ENCODE data around the gene MPP2.
"Not testable (repeated sequence)": the region's sequence is repeated elsewhere in the genome, so short reads cannot be mapped to it uniquely, and the experiment has no call there.

MPP2 gene

DNA sequence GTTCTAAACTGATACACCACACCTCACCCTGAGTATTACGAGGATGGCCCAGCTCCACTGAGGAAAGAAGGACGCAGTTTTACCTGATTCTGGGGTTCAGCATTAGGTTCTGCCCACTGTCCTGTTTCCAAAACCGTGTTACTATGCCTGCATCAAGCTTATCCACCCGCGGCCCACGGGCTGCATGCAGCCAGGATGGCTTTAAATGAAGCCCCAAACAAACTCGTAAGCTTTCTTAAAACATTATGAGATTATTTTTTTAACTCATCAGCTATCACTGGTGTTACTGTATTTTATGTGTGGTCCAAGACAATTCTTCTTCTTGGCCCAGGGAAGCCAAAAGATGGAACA lies 64.4 kb downstream of the MPP2 start:
- no peak for DNase-seq

DNA sequence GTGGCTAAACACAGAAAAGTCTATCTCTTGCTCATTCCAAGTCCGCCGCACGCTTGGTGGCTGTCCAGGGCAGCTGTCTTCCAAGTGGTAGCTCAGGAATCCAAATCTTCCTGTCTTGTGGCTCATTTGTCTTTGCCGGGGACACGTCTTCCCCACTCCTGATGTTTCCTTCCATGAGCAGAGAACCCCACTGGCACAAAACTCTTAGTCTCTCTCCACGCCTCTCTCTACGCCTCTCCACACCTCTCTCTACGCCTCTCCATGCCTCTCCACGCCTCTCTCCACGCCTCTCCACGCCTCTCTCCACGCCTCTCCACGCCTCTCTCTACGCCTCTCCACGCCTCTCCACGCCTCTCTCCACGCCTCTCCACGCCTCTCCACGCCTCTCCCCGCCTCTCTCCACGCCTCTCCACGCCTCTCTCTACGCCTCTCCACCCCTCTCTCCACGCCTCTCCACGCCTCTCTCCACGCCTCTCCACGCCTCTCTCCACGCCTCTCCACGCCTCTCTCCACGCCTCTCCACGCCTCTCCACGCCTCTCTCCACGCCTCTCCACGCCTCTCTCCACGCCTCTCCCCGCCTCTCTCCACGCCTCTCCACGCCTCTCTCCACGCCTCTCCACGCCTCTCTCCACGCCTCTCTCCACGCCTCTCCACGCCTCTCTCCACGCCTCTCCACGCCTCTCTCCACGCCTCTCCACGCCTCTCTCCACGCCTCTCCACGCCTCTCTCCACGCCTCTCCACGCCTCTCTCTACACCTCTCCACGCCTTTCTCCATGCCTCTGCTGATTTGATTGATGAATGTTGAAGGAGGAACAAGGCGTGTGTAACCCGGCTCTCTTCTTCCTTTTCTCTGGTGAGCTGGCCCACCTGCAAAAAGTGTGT lies 65.0 kb downstream of the MPP2 start:
- DNase-seq: not testable (repeated sequence)

DNA sequence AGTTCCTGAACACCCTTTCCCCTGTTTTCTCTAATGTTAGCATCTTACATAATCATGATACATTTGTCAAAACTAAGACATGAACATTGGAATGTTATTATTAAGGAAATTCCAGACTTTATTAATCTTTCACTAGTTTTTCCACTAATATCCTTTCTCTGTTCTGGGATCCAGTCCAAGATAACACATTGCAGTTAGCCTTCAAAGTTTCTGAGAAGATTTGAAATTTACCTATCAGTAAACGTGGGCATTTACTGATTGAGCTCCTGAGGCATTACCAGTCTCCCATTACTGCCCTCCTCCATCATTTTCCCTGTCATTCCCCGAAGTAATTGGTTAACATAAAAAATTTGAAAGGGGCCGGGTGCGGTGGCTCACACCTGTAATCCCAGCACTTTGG lies 66.1 kb downstream of the MPP2 start:
- DNase-seq: no peak

DNA sequence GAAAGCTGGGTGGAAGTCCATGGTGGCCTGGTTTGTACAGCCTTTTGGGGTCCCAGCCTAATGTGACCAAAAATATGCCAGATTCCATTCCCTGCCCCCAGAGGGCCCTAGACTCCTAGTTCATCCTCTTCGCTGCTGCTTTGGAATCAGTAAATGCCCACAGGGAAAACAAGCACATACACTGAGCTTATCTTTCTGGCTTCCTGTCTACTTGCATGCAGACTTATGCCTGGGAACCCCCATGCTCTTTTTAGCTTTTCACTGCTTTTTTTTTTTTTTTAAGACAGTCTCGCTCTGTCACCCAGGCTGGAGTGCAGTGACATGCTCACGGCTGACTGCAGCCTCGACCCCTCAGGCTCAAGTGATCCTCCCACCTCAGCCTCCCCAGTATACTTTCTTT lies 66.5 kb downstream of the MPP2 start:
- no peak for DNase-seq

DNA sequence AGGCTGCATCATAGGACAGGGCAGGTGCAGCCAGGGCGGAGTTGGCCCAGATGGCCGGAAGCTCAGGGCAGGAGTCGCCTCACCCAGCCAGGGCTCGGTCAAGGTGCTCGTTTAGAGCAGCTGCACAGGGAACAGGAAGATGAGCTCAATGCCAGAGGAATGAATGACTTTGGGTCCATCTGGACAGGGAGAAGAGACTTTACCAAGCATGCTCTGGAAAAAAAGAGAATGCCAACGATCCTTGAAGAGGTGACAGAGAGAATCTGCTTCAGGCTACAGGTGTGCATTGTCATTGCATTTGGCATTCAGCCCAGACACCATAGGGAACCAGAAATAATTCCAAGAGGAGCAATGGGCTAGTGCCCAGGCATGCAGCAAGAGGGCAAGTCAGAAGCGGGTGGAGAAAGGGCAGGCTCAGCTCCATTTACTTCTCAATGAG lies 67.6 kb downstream of the MPP2 start:
- peak; percentile 90 for DNase-seq

DNA sequence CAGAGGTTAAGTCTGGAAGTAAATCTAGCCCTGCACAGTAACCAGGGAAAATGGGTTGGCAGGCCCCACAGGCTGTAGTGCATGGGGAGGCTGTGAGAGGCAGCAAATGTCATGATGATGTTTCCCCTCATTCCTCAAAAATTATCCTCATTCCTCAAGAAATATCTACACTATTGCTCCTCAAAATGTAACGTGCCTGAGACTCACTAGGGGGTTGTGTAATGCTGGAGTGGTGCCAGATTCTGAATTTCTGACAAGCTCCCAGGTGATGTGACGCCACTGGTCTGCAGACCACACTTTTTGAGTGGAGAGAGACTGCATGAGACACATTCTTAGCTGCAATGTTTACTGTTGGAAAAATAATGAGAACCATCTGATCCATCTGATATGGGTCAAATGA lies 73.2 kb downstream of the MPP2 start:
- DNase-seq: no peak

DNA sequence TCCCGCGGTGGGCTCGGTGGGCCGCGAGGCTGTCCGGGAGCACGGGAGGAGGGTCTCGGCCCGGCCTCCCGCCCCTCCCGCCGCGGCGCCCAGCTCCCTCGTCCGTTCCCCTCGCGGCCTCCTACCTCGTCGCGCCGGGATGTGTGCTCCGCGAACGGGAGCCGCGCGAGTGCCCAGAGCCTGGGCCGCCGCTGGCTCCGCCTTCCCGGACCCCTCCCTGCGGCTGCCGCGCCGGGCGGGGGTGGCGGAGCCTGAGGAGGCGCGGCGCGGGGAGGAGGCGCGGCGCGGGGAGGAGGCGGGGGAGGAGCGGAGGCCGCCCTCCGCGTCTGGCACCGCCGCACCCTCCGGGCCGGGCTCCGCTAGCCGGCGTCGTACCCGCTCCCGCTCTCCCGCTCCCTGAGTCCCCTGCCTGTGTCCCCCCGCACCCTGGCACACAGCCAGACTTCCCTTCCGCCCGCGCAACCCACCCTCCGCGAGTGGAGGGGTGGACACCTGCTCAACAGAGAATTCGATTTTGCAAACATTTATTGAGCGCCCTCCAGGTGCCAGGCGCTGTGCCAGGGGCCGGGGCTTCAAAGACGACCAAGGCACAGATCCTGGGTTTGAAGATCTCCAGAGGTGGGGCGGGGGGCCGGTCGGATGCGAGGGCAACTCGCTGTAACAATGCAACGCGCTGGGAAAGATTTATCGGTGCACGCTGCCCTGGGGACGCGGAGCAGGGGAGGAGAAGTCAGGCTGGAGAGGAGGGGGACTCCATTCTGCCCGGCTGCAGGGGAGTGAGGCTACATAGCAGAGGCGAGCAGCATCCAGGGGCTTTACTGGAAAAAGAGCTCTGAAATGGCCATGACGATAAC lies 74.1 kb downstream of the MPP2 start, which contains the start of gene MPP3:
Gene MPP3, minus strand, starts transcription at position 171 of the 854 bp plus-strand sequence. CDS start 1,240 bp downstream, outside the sequence.
- no peak for DNase-seq

DNA sequence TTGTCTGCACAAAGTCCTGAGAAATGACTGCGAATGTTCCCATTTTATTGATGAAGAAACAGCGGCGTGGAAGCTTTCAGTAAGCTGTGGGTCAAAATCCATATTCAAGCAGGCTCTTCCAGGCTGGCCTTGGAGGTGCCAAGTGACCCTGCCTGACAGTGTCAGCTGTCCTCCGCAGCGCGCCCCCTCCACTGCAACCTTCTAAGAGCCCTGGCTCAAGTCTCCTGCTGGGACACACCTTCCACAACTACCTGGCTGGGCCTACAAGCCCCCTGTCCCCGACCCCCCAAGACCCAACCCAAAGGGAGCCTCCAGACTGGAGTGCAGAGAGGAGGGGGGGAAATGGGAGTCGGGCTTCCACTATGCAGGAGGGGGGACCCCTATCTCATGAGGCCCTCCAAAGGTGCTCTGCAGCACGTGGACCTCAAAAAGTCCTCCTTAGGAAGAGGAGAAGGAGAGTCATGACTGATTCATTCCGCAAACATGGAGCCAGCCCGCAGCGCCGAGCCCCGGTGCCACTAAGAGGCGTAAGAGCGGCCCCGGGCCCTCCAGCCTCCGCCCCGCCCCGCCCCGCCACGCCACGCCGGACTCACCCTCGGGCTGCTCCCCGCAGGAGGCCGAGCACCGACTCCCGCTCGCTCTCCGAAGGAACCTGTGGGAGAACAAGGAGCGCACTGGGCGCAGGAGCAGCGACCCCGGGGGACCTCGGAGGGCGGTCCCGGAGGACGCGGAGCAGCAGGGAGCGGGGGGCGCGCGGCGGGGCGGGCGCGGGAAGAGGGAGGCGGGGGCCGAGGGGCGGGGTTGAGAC lies 75.0 kb downstream of the MPP2 start:
- no peak for DNase-seq

DNA sequence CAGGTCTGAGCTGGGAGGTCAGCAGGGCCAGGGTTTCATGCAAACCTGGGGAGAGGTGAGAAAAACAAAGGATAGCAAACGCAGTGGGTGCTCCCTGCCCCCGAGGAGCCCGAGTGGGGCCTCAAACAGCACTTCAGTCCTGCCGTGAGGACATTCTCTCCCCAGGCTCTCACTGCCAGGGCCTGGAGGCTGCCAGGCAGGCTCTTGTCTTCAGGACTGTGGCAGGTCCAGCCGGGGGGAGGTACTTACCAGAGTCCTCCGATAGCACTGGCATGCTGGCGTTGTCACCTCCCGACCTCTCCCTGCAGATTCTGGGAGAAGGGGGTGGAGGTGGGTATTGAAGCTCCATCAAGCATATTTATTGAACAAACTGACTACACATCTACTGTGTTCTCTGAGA lies 75.7 kb downstream of the MPP2 start:
- DNase-seq: no peak

DNA sequence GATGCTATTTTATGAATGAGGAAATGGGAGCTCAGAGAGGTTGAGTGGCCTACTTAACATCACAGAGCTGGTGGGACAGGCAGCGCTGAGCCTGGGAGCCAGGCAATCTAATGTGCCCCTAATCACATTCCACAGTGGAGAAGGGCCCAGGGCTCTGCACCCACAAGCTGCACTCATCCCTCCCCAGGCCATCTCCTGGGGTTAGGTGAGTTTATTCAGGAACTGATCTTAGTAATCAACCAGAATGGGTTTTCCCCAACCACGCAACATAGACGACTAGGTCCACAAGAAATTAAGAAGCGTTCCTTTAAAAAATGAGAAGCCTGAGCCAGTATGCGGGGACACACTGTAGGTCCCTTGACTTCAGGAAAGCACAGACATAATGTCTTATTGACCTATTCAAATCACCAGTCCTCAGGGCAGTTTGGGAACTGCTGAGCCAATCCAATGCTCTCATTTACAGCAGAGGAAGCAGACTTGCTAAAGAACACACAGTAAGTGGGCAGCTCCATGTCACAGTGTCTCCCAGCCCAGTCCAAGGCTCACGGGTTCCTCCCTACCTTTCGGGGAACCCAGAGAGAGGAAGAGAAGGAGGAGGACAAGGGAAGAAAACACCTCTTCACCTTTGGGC lies 76.7 kb downstream of the MPP2 start:
- no peak for DNase-seq

DNA sequence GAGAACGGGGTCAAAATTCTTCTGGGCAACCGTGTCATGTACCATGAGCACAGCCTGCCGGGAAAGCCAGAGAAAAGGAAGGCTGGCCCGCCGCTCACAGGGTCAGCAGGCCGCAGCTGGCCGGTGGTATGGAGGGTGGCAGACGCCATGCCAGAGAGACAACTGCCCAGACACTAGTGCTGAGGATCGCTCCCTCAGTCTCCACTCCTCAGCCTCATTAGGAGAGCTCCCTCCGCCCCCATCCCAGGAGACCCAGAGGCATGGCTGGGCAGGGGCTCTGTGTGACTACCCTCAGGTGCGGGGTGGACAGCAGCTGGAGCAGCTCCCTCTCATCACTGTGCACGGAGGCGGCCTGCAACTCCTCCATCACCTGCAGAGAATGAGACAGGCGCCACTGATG lies 77.6 kb downstream of the MPP2 start:
- no peak for DNase-seq

DNA sequence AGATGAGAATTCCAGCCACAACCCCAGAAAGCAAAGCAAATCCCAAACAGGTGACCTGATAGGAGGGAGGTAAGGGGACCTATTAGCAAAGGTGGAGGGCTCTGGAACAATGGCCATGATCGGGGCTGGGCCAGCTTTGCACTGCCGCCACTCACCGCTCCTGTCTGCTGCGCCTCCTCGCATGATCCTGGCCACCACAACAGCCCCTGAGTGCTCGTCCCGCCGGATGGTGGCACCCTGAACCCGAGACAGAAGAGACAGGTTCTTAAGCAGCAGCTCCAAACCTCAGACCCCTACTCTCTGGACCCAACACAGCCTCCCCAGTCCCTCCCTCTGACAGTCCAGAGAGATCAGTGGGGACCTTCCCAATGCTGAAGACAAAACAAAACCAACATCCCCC lies 79.7 kb downstream of the MPP2 start:
- no peak for DNase-seq

DNA sequence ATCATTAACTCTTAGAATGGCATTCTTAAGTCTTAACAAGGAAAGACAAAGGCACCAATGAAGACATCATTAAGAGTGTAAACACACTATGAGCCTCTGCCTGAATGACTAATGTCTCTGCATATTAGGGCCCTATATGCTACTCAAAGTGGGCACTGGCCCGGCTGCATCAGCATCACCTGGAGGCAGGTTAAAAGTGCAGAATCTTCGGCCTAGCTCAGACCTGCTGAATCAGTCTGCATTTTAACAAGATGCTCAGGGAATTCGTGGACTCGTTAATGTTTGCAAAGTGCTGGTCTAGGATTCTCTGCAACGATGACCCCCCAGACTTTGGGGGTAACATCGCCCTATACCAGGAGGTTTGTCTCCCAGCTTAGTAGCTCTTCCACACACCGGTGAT lies 81.1 kb downstream of the MPP2 start:
- DNase-seq: no peak

DNA sequence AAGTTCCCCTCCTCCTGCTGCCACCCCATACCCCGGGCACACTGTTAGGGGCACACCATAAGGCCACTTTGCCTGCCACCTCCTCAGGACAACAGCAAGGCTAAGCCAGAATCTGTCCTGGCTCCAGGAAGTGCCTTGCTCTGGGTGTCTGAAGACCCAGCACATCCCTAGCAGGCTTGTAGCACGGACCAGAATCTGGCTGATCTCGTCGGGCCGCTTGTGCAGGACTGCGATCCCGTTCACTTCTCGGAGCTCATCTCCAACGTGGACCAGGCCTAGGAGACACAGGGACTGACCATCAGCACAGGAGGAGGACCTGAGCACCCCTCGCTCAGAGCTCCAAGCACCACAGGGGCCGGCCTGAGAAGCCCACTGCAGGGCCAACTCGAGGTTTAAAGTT lies 81.8 kb downstream of the MPP2 start:
- no peak for DNase-seq

Measured in NCI-H748 treated with DMSO at 0.1 percent for 48 hours (cell line).